Measurements from ENCODE around the gene YWHAG. TPM values are rescaled to one million over a fixed set of nuclear protein-coding genes. Genes with fewer than 3 reads are reported as not detected.

YWHAG gene
- total RNA-seq, 2 experiments from 2014 or later, result 80.8 to 115 TPM

Other genes starting within 250 kb of the YWHAG start
- under 1 TPM in 1 of 2 experiments, not detected in 1; 0.09 TPM for gene SRRM3, start 157.1 kb downstream of the YWHAG start, total RNA-seq
- 10 to 100 TPM; 36.5 to 62.9 TPM for gene HSPB1, start 56.3 kb downstream of the YWHAG start, total RNA-seq
- under 1 TPM; 0.23 to 0.64 TPM for gene SSC4D, start 50.7 kb upstream of the YWHAG start, total RNA-seq
- gene ZP3, start 66.0 kb upstream of the YWHAG start, total RNA-seq, result under 1 TPM; 0.64 to 0.94 TPM
- gene DTX2, start 102.7 kb upstream of the YWHAG start, total RNA-seq, result 10 to 100 TPM; 31.2 to 43.8 TPM
- gene UPK3B, start 151.6 kb upstream of the YWHAG start, total RNA-seq, result 1 to 10 TPM in 1 of 2 experiments, not detected in 1; 1.1 TPM
- gene SPDYE16, start 184.3 kb upstream of the YWHAG start, total RNA-seq, result under 1 TPM in 1 of 2 experiments, not detected in 1; 0.52 TPM